Endothelial cell of umbilical vein (primary cell): Measurements from ENCODE around the gene HSPA12A. TPM values are rescaled to one million over a fixed set of nuclear protein-coding genes. Genes with fewer than 3 reads are reported as not detected.

Source experiments
- BruUV-seq: library from RNA; stranded (reverse); fragments of 400-500 nt; replicated peaks from 2 replicates; lab custom pipeline; 2021; lab: Mats Ljungman, UMichigan
- CTCF ChIA-PET: fragments of 300-600, 350-600 bp; sonication (Branson Sonifier 250); formaldehyde crosslinking; loops from one replicate; lab custom pipeline; 2021; ENCODE audit warnings: antibody characterized with exemption, inconsistent platforms; lab: Charles Lee
- POLR2A ChIA-PET: fragments of 300-600, 350-600 bp; sonication (Branson Sonifier 250); formaldehyde crosslinking; loops from one replicate; lab custom pipeline; 2021; ENCODE audit warnings: antibody characterized with exemption, inconsistent platforms; lab: Charles Lee
- DNase-seq: peaks from one replicate; pipeline ENCODE4 v3.0.0-alpha.2; 2011; ENCODE audit warnings: low read depth, low spot score
- FAIRE-seq: peaks from 2 replicates; lab custom pipeline; 2011; peaks lifted over from hg19 to GRCh38; lab: Jason Lieb, UNC
- H2AFZ ChIP-seq: 2 replicates; pipeline ENCODE4 v1.6.0; 2012; ENCODE audit warnings: low read depth, low read length, control low read depth, inconsistent platforms
- H3K27ac ChIP-seq: 2 replicates; pipeline ENCODE4 v1.5.1; 2011; ENCODE audit warnings: low read depth, mild to moderate bottlenecking, control low read depth, low read length, moderate library complexity; ENCODE audit not compliant: insufficient read depth
- H3K27me3 ChIP-seq, 2 experiments: 2 replicates each; pipeline versions ENCODE4 v1.6.0 to v1.6.1; 2011; ENCODE audit warnings: low read length in 2 of 2, mixed read lengths in 1 of 2; ENCODE audit not compliant: control insufficient read depth in 2 of 2, insufficient read depth in 2 of 2
- H3K36me3 ChIP-seq, 2 experiments: 2 replicates in 1 of 2; 3 replicates in 1 of 2; pipeline ENCODE4 v1.5.1; 2011; ENCODE audit warnings: low read length in 2 of 2, mild to moderate bottlenecking in 1 of 2, moderate library complexity in 1 of 2; ENCODE audit not compliant: control insufficient read depth in 2 of 2, insufficient read depth in 2 of 2; ENCODE audit errors: extremely low read depth in 1 of 2
- H3K4me1 ChIP-seq: 3 replicates; pipeline ENCODE4 v1.5.1; 2011; ENCODE audit warnings: mild to moderate bottlenecking, low read length; ENCODE audit not compliant: control insufficient read depth, insufficient read depth; ENCODE audit errors: extremely low read depth
- H3K4me2 ChIP-seq: 2 replicates; pipeline ENCODE4 v1.6.1; 2011; ENCODE audit warnings: low read length, control low read depth, mixed read lengths; ENCODE audit not compliant: insufficient read depth
- H3K4me3 ChIP-seq, 3 experiments: fragments of 200-600 bp in 1 of 3; sonication (generic), shearing (Covaris generic) in 1 of 3; replicated peaks in 1 of 3; 2 replicates each; pipeline ENCODE4 v1.5.1; 2011 to 2016; ENCODE audit warnings: control low read depth in 3 of 3, low read length in 3 of 3, mild to moderate bottlenecking in 2 of 3, inconsistent platforms in 1 of 3, low read depth in 1 of 3, moderate library complexity in 1 of 3; ENCODE audit not compliant: insufficient read depth in 1 of 3
- H3K79me2 ChIP-seq: 2 replicates; pipeline ENCODE4 v1.6.0; 2012; ENCODE audit warnings: low read length, inconsistent platforms; ENCODE audit not compliant: control insufficient read depth, insufficient read depth
- H3K9ac ChIP-seq: replicated peaks from 2 replicates; pipeline ENCODE3; 2011; ENCODE audit warnings: low read length, control low read depth; ENCODE audit not compliant: insufficient read depth; ENCODE audit errors: extremely low read depth
- H3K9me1 ChIP-seq: replicated peaks from 3 replicates; pipeline ENCODE4 v1.6.0; 2011; ENCODE audit warnings: mild to moderate bottlenecking, low read length; ENCODE audit not compliant: control insufficient read depth, insufficient read depth; ENCODE audit errors: extremely low read depth
- H3K9me3 ChIP-seq: replicated peaks from 2 replicates; pipeline ENCODE4 v1.5.1; 2012; ENCODE audit warnings: low read length, inconsistent platforms; ENCODE audit not compliant: control insufficient read depth, insufficient read depth
- H4K20me1 ChIP-seq: replicated peaks from 2 replicates; pipeline ENCODE3; 2011; ENCODE audit warnings: mild to moderate bottlenecking, low read length; ENCODE audit not compliant: control insufficient read depth, insufficient read depth; ENCODE audit errors: extremely low read depth
- CTCF ChIP-seq, 2 donors: IDR thresholded peaks; 1 replicate in 1 of 2; 2 replicates in 1 of 2; pipeline ENCODE4 v1.5.1; 2011; ENCODE audit warnings: low read length in 2 of 2, mild to moderate bottlenecking in 2 of 2, moderate library complexity in 2 of 2, control low read depth in 1 of 2, inconsistent platforms in 1 of 2, low read depth in 1 of 2; ENCODE audit not compliant: insufficient read depth in 1 of 2; ENCODE audit errors: extremely low read depth in 1 of 2
- EZH2 ChIP-seq: IDR thresholded peaks from 2 replicates; pipeline ENCODE4 v1.6.1; 2012; ENCODE audit warnings: borderline replicate concordance, low read depth, mild to moderate bottlenecking, moderate library complexity, low read length, inconsistent platforms; ENCODE audit not compliant: severe bottlenecking
- FOS ChIP-seq: IDR thresholded peaks from 2 replicates; pipeline ENCODE4 v1.6.1; 2011; ENCODE audit warnings: mild to moderate bottlenecking, low read length, moderate library complexity, borderline replicate concordance; ENCODE audit not compliant: insufficient read depth
- GATA2 ChIP-seq: IDR thresholded peaks from 2 replicates; pipeline ENCODE4 v1.7.0; 2011; ENCODE audit warnings: low read depth, mild to moderate bottlenecking, moderate library complexity, mixed read lengths, low read length; ENCODE audit not compliant: insufficient read length, insufficient read depth
- JUN ChIP-seq: IDR thresholded peaks from 2 replicates; pipeline ENCODE4 v1.6.1; 2011; ENCODE audit warnings: borderline replicate concordance, low read depth; ENCODE audit not compliant: insufficient read length, insufficient read depth
- MAX ChIP-seq: IDR thresholded peaks from 2 replicates; pipeline ENCODE4 v1.6.1; 2011; ENCODE audit not compliant: insufficient read depth, insufficient read length
- MYC ChIP-seq: IDR thresholded peaks from one replicate; pipeline ENCODE4 v1.6.1; 2011; ENCODE audit warnings: mild to moderate bottlenecking, low read depth, low read length
- POLR2A ChIP-seq: IDR thresholded peaks from 2 replicates; pipeline ENCODE4 v1.6.1; 2012; ENCODE audit warnings: low read depth, mild to moderate bottlenecking, control low read depth, low read length
- POLR2AphosphoS5 ChIP-seq: IDR thresholded peaks from 2 replicates; pipeline ENCODE4 v1.6.1; 2012; ENCODE audit warnings: low read depth, mild to moderate bottlenecking, control low read depth, low read length, moderate library complexity; ENCODE audit not compliant: insufficient read depth
- dilution Hi-C: fragments of 300-500 bp; cut with MboI; formaldehyde crosslinking; loops from one replicate; pipeline ENCODE4 v1.15.0; 2019; ENCODE audit warnings: low sequenced_read_pairs; ENCODE audit not compliant: extremely low pct_ligation_motif_present
- intact Hi-C: fragments of 100-400 bp; cut with micrococcal nuclease; formaldehyde crosslinking; loops from one replicate; pipeline ENCODE4 v1.10.0; 2022
- polyA plus RNA-seq, 4 experiments: library from polyadenylated mRNA; depleted of rRNA in 3 of 4; stranded (reverse) in 3 of 4; unstranded in 1 of 4; fragments of >200 nt; gene quantifications; 2 replicates each; pipeline versions ENCODE4 v1.2.1 to v1.2.3, GENCODE V29; 2011 to 2012; ENCODE audit warnings: missing spikeins in 1 of 4
- total RNA-seq: library from RNA; stranded (reverse); gene quantifications from 2 replicates; pipeline ENCODE4 v1.2.3, GENCODE V29; 2021

Gene HSPA12A
- total and polyA plus RNA-seq, 2 donors (not counting 3 experiments of a cell fraction or from before 2014, with no cell fraction given): 0.22 to 0.29 TPM

GRCh38 chr10:116769791-116770190 lies 27.4 kb upstream of the HSPA12A start:
- FAIRE-seq: no peak
- H4K20me1 ChIP-seq: no peaks in the 10 kb centered on the region
- no peak overlapping the region for H3K4me2 ChIP-seq
- DNase-seq: no peak
- H2AFZ ChIP-seq: no peak overlapping the region
- no peaks in the 10 kb centered on the region for H3K27me3 ChIP-seq
- no peaks in the 10 kb centered on the region for H3K9me1 ChIP-seq
- H3K4me1 ChIP-seq: no peaks in the 10 kb centered on the region
- no TSS peak for BruUV-seq
- no peak overlapping the region for H3K4me3 ChIP-seq
- ChIA-PET POLR2A (no interaction called here), CTCF (interaction anchor here (0.8 kb wide), 1 partner anchor 19 kb away, joined by 4 read pairs; no protein-coding TSS in a partner anchor)
- H3K36me3 ChIP-seq: no peaks in the 10 kb centered on the region
- dilution Hi-C loops: no loop called here
- no peaks in the 10 kb centered on the region for H3K9me3 ChIP-seq
- H3K27ac ChIP-seq: no peak overlapping the region
- TF ChIP-seq GATA2 (no peak), CTCF (IDR thresholded peaks at IDR 0.05; ENCODE audit: extremely low read depth in 1 of 2, insufficient read depth in 1 of 2, low read depth in 1 of 2, low read length in 2 of 2) (no peak), MYC (no peak), EZH2 (no peak), FOS (no peak), JUN (no peak), MAX (no peak), POLR2AphosphoS5 (no peak), POLR2A (no peak)
- H3K79me2 ChIP-seq: no peaks in the 10 kb centered on the region
- intact Hi-C loops: no loop called here
- H3K9ac ChIP-seq: no peak overlapping the region
